ENCODE results near the gene TKTL1.

GRCh38 chrX:154294791-154295574 lies 612 bp upstream of the TKTL1 start, which contains the start of gene TEX28:
- TF ChIP-seq, protein P1, sequence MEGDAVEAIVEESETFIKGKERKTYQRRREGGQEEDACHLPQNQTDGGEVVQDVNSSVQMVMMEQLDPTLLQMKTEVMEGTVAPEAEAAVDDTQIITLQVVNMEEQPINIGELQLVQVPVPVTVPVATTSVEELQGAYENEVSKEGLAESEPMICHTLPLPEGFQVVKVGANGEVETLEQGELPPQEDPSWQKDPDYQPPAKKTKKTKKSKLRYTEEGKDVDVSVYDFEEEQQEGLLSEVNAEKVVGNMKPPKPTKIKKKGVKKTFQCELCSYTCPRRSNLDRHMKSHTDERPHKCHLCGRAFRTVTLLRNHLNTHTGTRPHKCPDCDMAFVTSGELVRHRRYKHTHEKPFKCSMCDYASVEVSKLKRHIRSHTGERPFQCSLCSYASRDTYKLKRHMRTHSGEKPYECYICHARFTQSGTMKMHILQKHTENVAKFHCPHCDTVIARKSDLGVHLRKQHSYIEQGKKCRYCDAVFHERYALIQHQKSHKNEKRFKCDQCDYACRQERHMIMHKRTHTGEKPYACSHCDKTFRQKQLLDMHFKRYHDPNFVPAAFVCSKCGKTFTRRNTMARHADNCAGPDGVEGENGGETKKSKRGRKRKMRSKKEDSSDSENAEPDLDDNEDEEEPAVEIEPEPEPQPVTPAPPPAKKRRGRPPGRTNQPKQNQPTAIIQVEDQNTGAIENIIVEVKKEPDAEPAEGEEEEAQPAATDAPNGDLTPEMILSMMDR (optimal IDR thresholded peaks at IDR 0.05 in 1 of 3, IDR thresholded peaks at IDR 0.05 in 1 of 3, conservative IDR thresholded peaks at IDR 0.05 in 1 of 3; ENCODE audit: extremely low read depth in 1 of 3, insufficient read depth in 2 of 3, low read length in 3 of 3), result no peak
- TF ChIP-seq EZH2 (IDR thresholded peaks at IDR 0.05; ENCODE audit: low read length), result no peak
